ENCODE measurements around the gene C3. TPM values are rescaled to one million over a fixed set of nuclear protein-coding genes. Genes with fewer than 3 reads are reported as not detected.
A peak's percentile ranks its signal among the peaks of the same experiment; 100 is the strongest.
"Not testable (repeated sequence)": the region's sequence is repeated elsewhere in the genome, so short reads cannot be mapped to it uniquely, and the experiment has no call there.

The C3 gene
- total RNA-seq, 3 donors from 2014 or later = 42.2 to 473 (median 261) TPM

GRCh38 chr19:6677883-6678689 is 42.4 kb downstream of the C3 start:
- Histone ChIP-seq H3K4me3 (no peak overlapping the region), H3K36me3 (ENCODE audit: low read depth) (no peaks in the 10 kb centered on the region), H3K9me3 (no peaks in the 10 kb centered on the region), H3K4me1 (ENCODE audit: low read depth) (no peaks in the 10 kb centered on the region)
- TF ChIP-seq CTCF (IDR thresholded peaks at IDR 0.05) = no peak
- ATAC-seq (peak; percentile 52), DNase-seq (peak in 1 of 3 donors; percentile 58)
- intact Hi-C loops (cut with DNase I, micrococcal nuclease) = no loop called here

GRCh38 chr19:6677495-6677882 is 43.0 kb downstream of the C3 start:
- Histone ChIP-seq H3K4me3 (no peak overlapping the region), H3K9me3 (no peaks in the 10 kb centered on the region), H3K4me1 (ENCODE audit: low read depth) (no peaks in the 10 kb centered on the region), H3K36me3 (ENCODE audit: low read depth) (no peaks in the 10 kb centered on the region)
- no peak for ATAC-seq
- intact Hi-C loops (cut with DNase I, micrococcal nuclease) = no loop called here
- TF ChIP-seq CTCF (IDR thresholded peaks at IDR 0.05) = no peak
- DNase-seq = peak in 1 of 3 donors; percentile 41

GRCh38 chr19:6676288-6676687 is 44.2 kb downstream of the C3 start:
- H3K4me3 ChIP-seq = no peak overlapping the region
- no peaks in the 10 kb centered on the region for H3K36me3 ChIP-seq (ENCODE audit: low read depth)
- no peak for ATAC-seq
- H3K9me3 ChIP-seq = no peaks in the 10 kb centered on the region
- TF ChIP-seq CTCF (IDR thresholded peaks at IDR 0.05) = no peak
- no peaks in the 10 kb centered on the region for H3K4me1 ChIP-seq (ENCODE audit: low read depth)
- intact Hi-C loops (cut with DNase I, micrococcal nuclease) = no loop called here
- no peak for DNase-seq

- DNase-seq = peak; percentile 62 to 87 (median 68)
- no peak for TF ChIP-seq CTCF (IDR thresholded peaks at IDR 0.05)
- H3K4me1 ChIP-seq (ENCODE audit: low read depth) = no peaks in the 10 kb centered on the region
- ATAC-seq = peak; percentile 77
- no peak overlapping the region for H3K4me3 ChIP-seq
- no peaks in the 10 kb centered on the region for H3K36me3 ChIP-seq (ENCODE audit: low read depth)
- no peaks in the 10 kb centered on the region for H3K9me3 ChIP-seq
- intact Hi-C loops (cut with DNase I, micrococcal nuclease) = no loop called here
Measured at GRCh38 chr19:6674868-6675305, 45.6 kb downstream of the C3 start.

- H3K9me3 ChIP-seq; H3K36me3 ChIP-seq (ENCODE audit: low read depth); H3K4me3 ChIP-seq; H3K4me1 ChIP-seq (ENCODE audit: low read depth); DNase-seq; ATAC-seq; intact Hi-C loops (cut with DNase I, micrococcal nuclease): not testable (repeated sequence)
Measured at GRCh38 chr19:6674408-6674807, 46.0 kb downstream of the C3 start.

GRCh38 chr19:6672693-6673290 is 47.7 kb downstream of the C3 start:
- Histone ChIP-seq H3K4me3 (no peak overlapping the region), H3K9me3 (no peaks in the 10 kb centered on the region), H3K36me3 (ENCODE audit: low read depth) (no peaks in the 10 kb centered on the region), H3K4me1 (ENCODE audit: low read depth) (no peaks in the 10 kb centered on the region)
- TF ChIP-seq CTCF (IDR thresholded peaks at IDR 0.05) = no peak
- intact Hi-C loops (cut with DNase I, micrococcal nuclease) = no loop called here
- no peak for DNase-seq
- ATAC-seq = no peak
